HepG2 (cell line): ENCODE data around the gene SLC22A31. TPM values are rescaled to one million over a fixed set of nuclear protein-coding genes. Genes with fewer than 3 reads are reported as not detected.
A peak's percentile ranks its signal among the peaks of the same experiment; 100 is the strongest.

Experiments
- ARID2 ChIP-seq: sonication (generic); formaldehyde crosslinking; IDR thresholded peaks from 2 replicates; pipeline ENCODE4 v1.8.1; 2022; ENCODE audit warnings: mild to moderate bottlenecking, missing genetic modification reagents, borderline replicate concordance
- JARID2 ChIP-seq: sonication (generic); formaldehyde crosslinking; IDR thresholded peaks from 2 replicates; pipeline ENCODE4 v1.8.1; 2023; ENCODE audit warnings: missing genetic modification reagents, inconsistent platforms; ENCODE audit not compliant: insufficient replicate concordance
- KDM3A ChIP-seq: IDR thresholded peaks from 2 replicates; pipeline ENCODE4 v1.6.1; 2018; ENCODE audit warnings: low read depth, missing compliant biosample characterization
- MBD4 ChIP-seq: IDR thresholded peaks from 2 replicates; pipeline ENCODE4 v1.6.1; 2012; ENCODE audit warnings: low read length, inconsistent platforms, borderline replicate concordance
- NFATC3 ChIP-seq: sonication (generic); formaldehyde crosslinking; IDR thresholded peaks from 2 replicates; pipeline ENCODE4 v1.5.1; 2020; ENCODE audit warnings: mild to moderate bottlenecking, missing genetic modification reagents
- NFRKB ChIP-seq: fragments of 450-650 bp; IDR thresholded peaks from 2 replicates; pipeline ENCODE4 v1.6.1; 2017
- PHF5A ChIP-seq: IDR thresholded peaks from one replicate; pipeline ENCODE4 v1.6.1; 2018; ENCODE audit warnings: low read depth, missing genetic modification reagents; ENCODE audit not compliant: unreplicated experiment
- SOX5 ChIP-seq: IDR thresholded peaks from 2 replicates; pipeline ENCODE4 v1.6.1; 2016; ENCODE audit warnings: borderline replicate concordance
- SRSF9 ChIP-seq: fragments of 200-400 bp; formaldehyde crosslinking; IDR thresholded peaks from 2 replicates; pipeline ENCODE4 v1.6.1; 2018; ENCODE audit warnings: borderline replicate concordance, mild to moderate bottlenecking, low read depth, low read length; ENCODE audit not compliant: insufficient read depth, poor library complexity, severe bottlenecking
- TIGD3 ChIP-seq: sonication (generic); formaldehyde crosslinking; IDR thresholded peaks from 2 replicates; pipeline ENCODE4 v1.5.1; 2020; ENCODE audit warnings: mild to moderate bottlenecking, missing genetic modification reagents, borderline replicate concordance
- WIZ ChIP-seq: sonication (generic); formaldehyde crosslinking; IDR thresholded peaks from 2 replicates; pipeline ENCODE4 v1.5.1; 2020; ENCODE audit warnings: mild to moderate bottlenecking, missing genetic modification reagents
- ZC3H4 ChIP-seq: sonication (generic); formaldehyde crosslinking; IDR thresholded peaks from 2 replicates; pipeline ENCODE4 v1.4.0; 2020; ENCODE audit warnings: missing genetic modification reagents, borderline replicate concordance
- ZIK1 ChIP-seq: sonication (generic); formaldehyde crosslinking; IDR thresholded peaks from 2 replicates; pipeline ENCODE4 v1.5.0; 2020; ENCODE audit warnings: mild to moderate bottlenecking, low read depth, missing genetic modification reagents, borderline replicate concordance
- ZMYM3 ChIP-seq: sonication (generic); formaldehyde crosslinking; IDR thresholded peaks from 2 replicates; pipeline ENCODE4 v1.5.1; 2020; ENCODE audit warnings: mild to moderate bottlenecking, missing genetic modification reagents
- ZNF136 ChIP-seq: sonication (generic); formaldehyde crosslinking; IDR thresholded peaks from 2 replicates; pipeline ENCODE4 v1.8.1; 2022; ENCODE audit warnings: low read depth, mild to moderate bottlenecking, moderate library complexity, missing genetic modification reagents
- ZNF367 ChIP-seq: sonication (generic); formaldehyde crosslinking; IDR thresholded peaks from 2 replicates; pipeline ENCODE4 v1.4.0; 2020; ENCODE audit warnings: missing genetic modification reagents, borderline replicate concordance
- ZNF496 ChIP-seq: sonication (generic); formaldehyde crosslinking; IDR thresholded peaks from 2 replicates; pipeline ENCODE4 v1.8.1; 2023; ENCODE audit warnings: mild to moderate bottlenecking, moderate library complexity, missing genetic modification reagents; ENCODE audit not compliant: insufficient replicate concordance
- ZNF672 ChIP-seq: sonication (generic); formaldehyde crosslinking; IDR thresholded peaks from 2 replicates; pipeline ENCODE4 v1.8.1; 2022; ENCODE audit warnings: missing genetic modification reagents
- ZNF761 ChIP-seq: sonication (generic); formaldehyde crosslinking; conservative IDR thresholded peaks from 2 replicates; pipeline ENCODE4 v1.4.0; 2020; ENCODE audit warnings: mild to moderate bottlenecking, missing genetic modification reagents
- ZSCAN30 ChIP-seq: sonication (generic); formaldehyde crosslinking; IDR thresholded peaks from 2 replicates; pipeline ENCODE4 v1.5.0; 2020; ENCODE audit warnings: mild to moderate bottlenecking, missing genetic modification reagents
- polyA plus RNA-seq, 8 experiments: library from polyadenylated mRNA; depleted of rRNA in 3 of 8; stranded (reverse) in 7 of 8; unstranded in 1 of 8; fragments of >200 nt; fragmentation: Illumina TruSeq in 4 of 8; extraction: Trizol in 4 of 8; gene quantifications; 2 replicates each; pipeline versions ENCODE4 v1.2.1 to v1.2.3, GENCODE V29; 2011 to 2016; ENCODE audit warnings: low read depth in 4 of 8, missing spikeins in 1 of 8, mixed read lengths in 1 of 8; ENCODE audit not compliant: insufficient read depth in 1 of 8
- total RNA-seq, 5 experiments: library from RNA; depleted of rRNA; stranded (reverse); fragments of >200 nt; fragmentation: Illumina TruSeq; extraction: Trizol; gene quantifications; 2 replicates each; pipeline ENCODE4 v1.2.3, GENCODE V29; 2016; ENCODE audit warnings: low read depth in 1 of 5
- TF ChIP-seq, protein P1 (sequence below): IDR thresholded peaks from 2 replicates; pipeline ENCODE4 v1.6.1; 2016; ENCODE audit warnings: control low read depth
- TF ChIP-seq, protein P2 (sequence below): IDR thresholded peaks from 2 replicates; pipeline ENCODE4 v1.4.0; 2020; ENCODE audit warnings: mild to moderate bottlenecking, missing genetic modification reagents
- TF ChIP-seq, protein P3 (sequence below): sonication (generic); formaldehyde crosslinking; IDR thresholded peaks from 2 replicates; pipeline ENCODE4 v1.9.0; 2022; ENCODE audit warnings: missing genetic modification reagents, mild to moderate bottlenecking, borderline replicate concordance

The SLC22A31 gene
- total and polyA plus RNA-seq, 2 of the 13 experiments (the other 11 are each of a cell fraction or from before 2014, with no cell fraction given) = 67.3 to 83.3 TPM

DNA sequence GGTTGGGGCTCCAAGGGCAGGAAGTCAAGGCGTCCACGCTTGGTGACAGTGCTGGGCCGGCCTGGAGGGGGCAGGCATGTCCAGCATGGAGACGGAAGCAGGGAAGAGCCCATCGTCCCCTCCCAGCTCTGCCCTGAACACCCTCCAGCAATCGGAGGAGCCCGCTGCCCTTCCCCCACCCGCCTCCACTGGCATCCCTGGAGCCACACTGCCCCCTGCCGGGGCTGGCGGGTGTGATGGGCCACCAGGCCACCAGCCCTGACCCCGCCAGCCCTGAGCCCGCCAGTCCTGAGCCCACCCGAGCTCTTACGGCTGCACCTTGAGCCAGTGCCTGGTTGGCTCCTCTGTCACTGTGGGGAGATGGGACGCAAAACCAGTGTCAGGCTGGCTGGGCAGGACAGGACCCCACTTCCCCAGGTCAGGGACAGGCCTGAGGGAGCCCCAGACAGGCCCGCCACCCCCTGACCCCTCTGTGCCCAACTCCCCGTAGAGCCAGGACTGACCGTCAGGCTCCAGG lies 32.9 kb downstream of the SLC22A31 start (continued):
- TF ChIP-seq ZC3H4 = no peak; the same call in 1 of the 2 replicates
- no peak for TF ChIP-seq NFATC3 (CRISPR knock-in tag)
- no peak for TF ChIP-seq MBD4
- TF ChIP-seq, protein P1, sequence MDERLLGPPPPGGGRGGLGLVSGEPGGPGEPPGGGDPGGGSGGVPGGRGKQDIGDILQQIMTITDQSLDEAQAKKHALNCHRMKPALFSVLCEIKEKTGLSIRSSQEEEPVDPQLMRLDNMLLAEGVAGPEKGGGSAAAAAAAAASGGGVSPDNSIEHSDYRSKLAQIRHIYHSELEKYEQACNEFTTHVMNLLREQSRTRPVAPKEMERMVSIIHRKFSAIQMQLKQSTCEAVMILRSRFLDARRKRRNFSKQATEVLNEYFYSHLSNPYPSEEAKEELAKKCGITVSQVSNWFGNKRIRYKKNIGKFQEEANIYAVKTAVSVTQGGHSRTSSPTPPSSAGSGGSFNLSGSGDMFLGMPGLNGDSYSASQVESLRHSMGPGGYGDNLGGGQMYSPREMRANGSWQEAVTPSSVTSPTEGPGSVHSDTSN = 0 out of 2 replicates have a peak, but pooled peaks have one; percentile 2
- no peak for TF ChIP-seq ZNF761
- no peak for TF ChIP-seq ZNF496
- TF ChIP-seq, protein P2, sequence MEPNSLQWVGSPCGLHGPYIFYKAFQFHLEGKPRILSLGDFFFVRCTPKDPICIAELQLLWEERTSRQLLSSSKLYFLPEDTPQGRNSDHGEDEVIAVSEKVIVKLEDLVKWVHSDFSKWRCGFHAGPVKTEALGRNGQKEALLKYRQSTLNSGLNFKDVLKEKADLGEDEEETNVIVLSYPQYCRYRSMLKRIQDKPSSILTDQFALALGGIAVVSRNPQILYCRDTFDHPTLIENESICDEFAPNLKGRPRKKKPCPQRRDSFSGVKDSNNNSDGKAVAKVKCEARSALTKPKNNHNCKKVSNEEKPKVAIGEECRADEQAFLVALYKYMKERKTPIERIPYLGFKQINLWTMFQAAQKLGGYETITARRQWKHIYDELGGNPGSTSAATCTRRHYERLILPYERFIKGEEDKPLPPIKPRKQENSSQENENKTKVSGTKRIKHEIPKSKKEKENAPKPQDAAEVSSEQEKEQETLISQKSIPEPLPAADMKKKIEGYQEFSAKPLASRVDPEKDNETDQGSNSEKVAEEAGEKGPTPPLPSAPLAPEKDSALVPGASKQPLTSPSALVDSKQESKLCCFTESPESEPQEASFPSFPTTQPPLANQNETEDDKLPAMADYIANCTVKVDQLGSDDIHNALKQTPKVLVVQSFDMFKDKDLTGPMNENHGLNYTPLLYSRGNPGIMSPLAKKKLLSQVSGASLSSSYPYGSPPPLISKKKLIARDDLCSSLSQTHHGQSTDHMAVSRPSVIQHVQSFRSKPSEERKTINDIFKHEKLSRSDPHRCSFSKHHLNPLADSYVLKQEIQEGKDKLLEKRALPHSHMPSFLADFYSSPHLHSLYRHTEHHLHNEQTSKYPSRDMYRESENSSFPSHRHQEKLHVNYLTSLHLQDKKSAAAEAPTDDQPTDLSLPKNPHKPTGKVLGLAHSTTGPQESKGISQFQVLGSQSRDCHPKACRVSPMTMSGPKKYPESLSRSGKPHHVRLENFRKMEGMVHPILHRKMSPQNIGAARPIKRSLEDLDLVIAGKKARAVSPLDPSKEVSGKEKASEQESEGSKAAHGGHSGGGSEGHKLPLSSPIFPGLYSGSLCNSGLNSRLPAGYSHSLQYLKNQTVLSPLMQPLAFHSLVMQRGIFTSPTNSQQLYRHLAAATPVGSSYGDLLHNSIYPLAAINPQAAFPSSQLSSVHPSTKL (CRISPR knock-in tag) = peak; percentile 75
- no peak; the same call in 1 of the 2 replicates for TF ChIP-seq WIZ (CRISPR knock-in tag)
- no peak for TF ChIP-seq SRSF9
- no peak for TF ChIP-seq ZNF367
- peak; percentile 68; the same call in 1 of the 2 replicates for TF ChIP-seq ZMYM3
- no peak for TF ChIP-seq NFRKB
- no peak for TF ChIP-seq JARID2 (CRISPR knock-in tag)
- no peak for TF ChIP-seq ZSCAN30 (CRISPR knock-in tag)
- TF ChIP-seq ZNF672 (CRISPR knock-in tag) = no peak; the same call in 1 of the 2 replicates
- TF ChIP-seq ZIK1 (CRISPR knock-in tag) = peak; percentile 65; the same call in 1 of the 2 replicates
- peak; percentile 78; the same call in 1 of the 2 replicates for TF ChIP-seq ARID2 (CRISPR knock-in tag)
- peak; percentile 71 for TF ChIP-seq PHF5A (CRISPR knock-in tag)
- TF ChIP-seq, protein P3, sequence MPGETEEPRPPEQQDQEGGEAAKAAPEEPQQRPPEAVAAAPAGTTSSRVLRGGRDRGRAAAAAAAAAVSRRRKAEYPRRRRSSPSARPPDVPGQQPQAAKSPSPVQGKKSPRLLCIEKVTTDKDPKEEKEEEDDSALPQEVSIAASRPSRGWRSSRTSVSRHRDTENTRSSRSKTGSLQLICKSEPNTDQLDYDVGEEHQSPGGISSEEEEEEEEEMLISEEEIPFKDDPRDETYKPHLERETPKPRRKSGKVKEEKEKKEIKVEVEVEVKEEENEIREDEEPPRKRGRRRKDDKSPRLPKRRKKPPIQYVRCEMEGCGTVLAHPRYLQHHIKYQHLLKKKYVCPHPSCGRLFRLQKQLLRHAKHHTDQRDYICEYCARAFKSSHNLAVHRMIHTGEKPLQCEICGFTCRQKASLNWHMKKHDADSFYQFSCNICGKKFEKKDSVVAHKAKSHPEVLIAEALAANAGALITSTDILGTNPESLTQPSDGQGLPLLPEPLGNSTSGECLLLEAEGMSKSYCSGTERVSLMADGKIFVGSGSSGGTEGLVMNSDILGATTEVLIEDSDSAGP = peak; percentile 80
- no peak for TF ChIP-seq ZNF136
- peak; percentile 70 for TF ChIP-seq SOX5 (CRISPR knock-in tag)
- TF ChIP-seq TIGD3 (CRISPR knock-in tag) = peak; percentile 76; the same call in 1 of the 2 replicates
- TF ChIP-seq KDM3A (CRISPR knock-in tag) = peak; percentile 99
